Heart left ventricle (tissue), 16 donors: Measurements from ENCODE around the gene NGEF. TPM values are rescaled to one million over a fixed set of nuclear protein-coding genes. Genes with fewer than 3 reads are reported as not detected.

Experiments used
- ATAC-seq, 4 donors: fragments of 200-7000 bp; cut with Tn5 transposase; one replicate each; pipeline ENCODE4 v1.9.1; 2020 to 2022; ENCODE audit warnings: moderate library complexity in 4 of 4, mild to moderate bottlenecking in 3 of 4, moderate number of reproducible peaks in 1 of 4
- DNase-seq, 5 donors: peaks; one replicate each; pipeline ENCODE4 v3.0.0-alpha.2; 2020
- H3K27ac ChIP-seq, 12 donors: fragments of 200-600 bp; sonication (generic) in 4 of 12; one replicate each; pipeline versions ENCODE4 v1.5.0 to v1.8.0; 2016 to 2022; ENCODE audit warnings: mild to moderate bottlenecking in 2 of 12
- H3K27me3 ChIP-seq, 9 donors: fragments of 200-600 bp; sonication (generic) in 2 of 9; one replicate each; pipeline versions ENCODE4 v1.5.1 to v1.8.0; 2016 to 2022; ENCODE audit warnings: mild to moderate bottlenecking in 3 of 9
- H3K36me3 ChIP-seq, 9 donors: fragments of 200-600 bp; sonication (generic) in 2 of 9; one replicate each; pipeline versions ENCODE4 v1.5.0 to v1.8.0; 2018 to 2022; ENCODE audit warnings: mild to moderate bottlenecking in 2 of 9
- H3K4me1 ChIP-seq, 12 donors: fragments of 200-600 bp; sonication (generic) in 4 of 12; one replicate each; pipeline versions ENCODE4 v1.5.0 to v1.8.0; 2016 to 2022; ENCODE audit warnings: mild to moderate bottlenecking in 3 of 12
- H3K4me3 ChIP-seq, 12 donors: fragments of 200-600 bp; sonication (generic) in 4 of 12; one replicate each; pipeline versions ENCODE4 v1.5.0 to v1.8.0; 2017 to 2022; ENCODE audit warnings: mild to moderate bottlenecking in 9 of 12, moderate library complexity in 4 of 12
- H3K9me3 ChIP-seq, 12 donors: fragments of 200-600 bp; sonication (generic) in 4 of 12; one replicate each; pipeline versions ENCODE4 v1.5.0 to v1.8.0; 2016 to 2022; ENCODE audit warnings: mild to moderate bottlenecking in 1 of 12
- CTCF ChIP-seq, 12 donors: fragments of 200-600 bp; sonication (generic) in 4 of 12; IDR thresholded peaks; one replicate each; pipeline versions ENCODE4 v1.5.0 to v1.8.0; 2018 to 2022; ENCODE audit warnings: antibody characterized with exemption in 12 of 12, mild to moderate bottlenecking in 5 of 12
- POLR2A ChIP-seq, 2 donors: fragments of 450-650 bp; IDR thresholded peaks; one replicate each; pipeline ENCODE4 v1.6.1; 2017; ENCODE audit warnings: antibody characterized with exemption in 2 of 2, mild to moderate bottlenecking in 2 of 2, moderate library complexity in 2 of 2
- WGBS, 4 donors: extraction: QIAGEN DNeasy Blood & Tissue Kit in 2 of 4; methylation state at CpG; one replicate each; pipeline versions ENCODE4 v1.1.5 to v1.1.7; 2013 to 2018; 5-methylcytosine and 5-hydroxymethylcytosine counted together
- intact Hi-C, 10 donors: fragments of 100-400 bp; cut with DNase I; formaldehyde crosslinking; loops; one replicate each; pipeline versions ENCODE4 v1.11.1 to v1.14.2; 2022
- polyA plus RNA-seq, 2 donors: library from polyadenylated mRNA; stranded (reverse); fragments of 200-250 nt; gene quantifications; one replicate each; pipeline ENCODE4 v1.2.3, GENCODE V29; 2013
- total RNA-seq, 9 donors: library from RNA; depleted of rRNA in 2 of 9; stranded (reverse); fragments of >200 nt in 2 of 9; fragmentation: NEBNext Ultra II Directional in 3 of 9; extraction: Animal tissue kit (Norgen Biotek cat#: 25700) in 3 of 9; gene quantifications; one replicate each; pipeline versions ENCODE4 v1.1.0 to v1.2.4, GENCODE V29; 2016 to 2023
- donor health status: ischemic (EF 13 %, LVEDD 7.1; RV severe dilation, severe dysfunction).
- donor health status: healthy with polysubstance abuse.
- donor health status: DM: no; HTN: yes; CAD: no.
- donor health status: DM: no; HTN: no; CAD: no.
- donor health status: ischemic (EF 25% LVEDD 6.9; RV normal size, moderate dysfunction).
- donor health status: ischemic (EF 25% LVEDD 5.7; RV mildly dilated, moderate dysfunction).
- donor health status: healthy.
- donor health status: DM: yes; HTN: yes; CAD: no.
- donor health status: ischemic (EF 35%, LVEDD 5.7; RV mildly dilated, moderate dysfunction).
- donor health status: nonischemic (EF 11% LVEDD 7.7; RV severe dilation, severe dysfunction).
- donor health status: DM: yes; HTN: yes; CAD: no.
- donor health status: PGD.
- donor health status: ischemic (EF 29% LVEDD 5.4; RV normal size, mild dysfunction).
- donor health status: nonischemic (EF 23%, LVEDD 6.1; RV moderate dilation, normal function).

Gene NGEF
- total and polyA plus RNA-seq, 11 donors = 0.15 to 0.62 (median 0.42) TPM; not detected in 4

DNA sequence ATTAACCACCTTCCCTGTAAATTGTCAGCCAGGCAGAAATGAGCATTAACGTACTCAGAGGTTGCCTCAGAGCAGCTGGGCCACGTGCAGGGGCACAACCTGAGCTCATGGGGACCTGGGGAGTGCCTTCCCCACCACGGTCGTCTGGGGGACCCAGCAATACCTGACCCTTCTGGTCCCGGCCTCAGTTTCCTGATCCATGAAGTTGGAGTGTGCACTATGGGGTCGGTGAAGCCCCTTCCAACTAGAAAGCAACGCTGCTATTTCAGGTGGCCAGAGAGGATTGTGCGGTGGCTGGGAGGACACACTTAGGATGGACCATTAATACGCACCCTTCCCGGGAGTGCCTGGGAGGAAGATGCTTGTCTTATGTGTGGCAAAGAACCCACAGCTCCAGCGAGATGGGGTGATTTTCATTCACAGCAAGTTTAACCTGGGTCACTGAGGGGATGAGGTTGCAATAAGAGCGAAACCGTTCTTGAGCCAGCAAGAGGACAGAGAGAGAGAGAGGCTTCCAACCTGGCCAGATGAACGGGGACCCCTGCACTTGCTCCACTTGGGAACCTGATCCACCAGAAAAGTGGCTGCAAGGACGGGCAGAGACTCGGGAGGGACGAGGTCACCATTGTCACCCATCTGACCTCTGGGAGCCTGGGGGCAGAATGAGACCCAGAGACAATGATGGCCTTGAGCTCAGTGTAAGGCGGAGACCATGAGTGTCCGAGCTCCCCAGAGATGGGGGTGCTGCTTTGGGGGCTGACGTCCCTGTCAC lies 36.2 kb downstream of the NGEF start:
- intact Hi-C loops = no loop called here
- WGBS, 4 donors = 76 to 84% (median 81%) methylated on average over 15 to 20 of the region's 20 CpGs
- TF ChIP-seq CTCF (IDR thresholded peaks at IDR 0.05) (no peak), POLR2A (IDR thresholded peaks at IDR 0.05) (no peak)
- Histone ChIP-seq H3K27me3 (peaks cover 0 to 22% (median 0%) of the 10 kb centered on the region in 9 donors), H3K36me3 (no peaks in the 10 kb centered on the region), H3K27ac (no peak overlapping the region), H3K4me3 (no peak overlapping the region), H3K4me1 (no peaks in the 10 kb centered on the region), H3K9me3 (no peaks in the 10 kb centered on the region)
- no peak for ATAC-seq
- no peak for DNase-seq

DNA sequence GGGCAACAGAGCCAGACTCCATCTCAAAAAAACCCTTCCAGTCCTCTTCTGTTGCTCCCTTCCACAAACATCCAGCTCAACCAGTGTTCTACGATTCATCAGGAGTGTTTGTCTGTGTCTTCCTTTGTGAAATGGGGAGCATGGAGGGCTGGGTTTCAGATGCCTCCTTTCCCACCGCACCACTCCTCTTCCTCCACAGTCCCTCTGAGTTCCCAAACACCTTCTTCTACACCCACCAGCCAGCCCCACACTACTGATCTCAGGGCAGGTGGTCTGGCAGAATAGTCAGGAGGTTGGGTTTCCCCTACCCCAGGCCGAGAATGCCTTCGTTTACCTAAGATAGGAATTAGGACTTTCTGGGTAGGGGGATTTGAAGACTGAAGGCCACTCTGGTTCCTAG lies 36.9 kb downstream of the NGEF start:
- WGBS, 4 donors = 83 to 92% (median 90%) methylated on average over 4 of the region's 4 CpGs
- DNase-seq = no peak
- H3K4me3 ChIP-seq = no peak overlapping the region
- H3K36me3 ChIP-seq = no peaks in the 10 kb centered on the region
- peaks cover 0 to 21% (median 0%) of the 10 kb centered on the region in 9 donors for H3K27me3 ChIP-seq
- H3K27ac ChIP-seq = no peak overlapping the region
- no peaks in the 10 kb centered on the region for H3K9me3 ChIP-seq
- intact Hi-C loops = no loop called here
- TF ChIP-seq POLR2A (IDR thresholded peaks at IDR 0.05) = no peak
- TF ChIP-seq CTCF (IDR thresholded peaks at IDR 0.05) = no peak
- ATAC-seq = no peak
- no peaks in the 10 kb centered on the region for H3K4me1 ChIP-seq

DNA sequence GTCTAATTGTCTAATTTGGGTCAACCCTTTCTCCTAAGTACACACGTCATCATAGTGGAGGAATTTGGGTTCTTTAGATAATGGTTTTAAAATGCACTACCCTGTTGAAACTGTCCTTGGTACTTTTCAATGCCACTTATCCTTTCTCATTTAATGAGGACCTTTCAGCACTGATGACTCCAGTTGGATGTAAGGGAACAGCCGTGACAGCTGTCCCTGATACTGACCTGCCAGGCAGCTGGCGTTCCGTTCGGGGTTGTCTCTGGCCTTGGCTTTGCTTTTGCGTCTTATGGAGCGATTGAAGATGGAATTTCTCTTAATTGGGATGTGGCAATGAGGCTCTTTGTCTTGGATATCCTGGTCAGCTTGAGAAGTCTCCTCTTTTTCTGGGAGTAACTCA lies 38.7 kb downstream of the NGEF start:
- H3K27me3 ChIP-seq = peaks cover 0 to 14% (median 0%) of the 10 kb centered on the region in 9 donors
- no peak overlapping the region for H3K4me3 ChIP-seq
- TF ChIP-seq CTCF (IDR thresholded peaks at IDR 0.05) = no peak
- TF ChIP-seq POLR2A (IDR thresholded peaks at IDR 0.05) = no peak
- no peak for DNase-seq
- no peak for ATAC-seq
- intact Hi-C loops = no loop called here
- H3K9me3 ChIP-seq = no peaks in the 10 kb centered on the region
- H3K36me3 ChIP-seq = no peaks in the 10 kb centered on the region
- no peaks in the 10 kb centered on the region for H3K4me1 ChIP-seq
- H3K27ac ChIP-seq = no peak overlapping the region
- WGBS, 4 donors = 40 to 49% (median 42%) methylated on average over 7 of the region's 7 CpGs

GRCh38 chr2:232973796-232974195 lies 39.3 kb downstream of the NGEF start:
- no peaks in the 10 kb centered on the region for H3K9me3 ChIP-seq
- DNase-seq (no peak), ATAC-seq (no peak)
- no peaks in the 10 kb centered on the region for H3K4me1 ChIP-seq
- H3K36me3 ChIP-seq = no peaks in the 10 kb centered on the region
- TF ChIP-seq CTCF (IDR thresholded peaks at IDR 0.05) = no peak
- TF ChIP-seq POLR2A (IDR thresholded peaks at IDR 0.05) = no peak
- H3K4me3 ChIP-seq = no peak overlapping the region
- H3K27ac ChIP-seq = no peak overlapping the region
- 51 to 65% (median 62%) methylated on average over 3 of the region's 3 CpGs for WGBS, 4 donors
- intact Hi-C loops = no loop called here
- H3K27me3 ChIP-seq = peaks cover 0 to 13% (median 0%) of the 10 kb centered on the region in 9 donors
